TTC549 (cell line): Measurements from ENCODE around the gene JARID2.
"Not testable (repeated sequence)": the region's sequence is repeated elsewhere in the genome, so short reads cannot be mapped to it uniquely, and the experiment has no call there.

ENCODE experiments used
- FAIRE-seq: peaks from 2 replicates; lab custom pipeline; 2012; peaks lifted over from hg19 to GRCh38; lab: Jason Lieb, UNC

Gene JARID2

DNA sequence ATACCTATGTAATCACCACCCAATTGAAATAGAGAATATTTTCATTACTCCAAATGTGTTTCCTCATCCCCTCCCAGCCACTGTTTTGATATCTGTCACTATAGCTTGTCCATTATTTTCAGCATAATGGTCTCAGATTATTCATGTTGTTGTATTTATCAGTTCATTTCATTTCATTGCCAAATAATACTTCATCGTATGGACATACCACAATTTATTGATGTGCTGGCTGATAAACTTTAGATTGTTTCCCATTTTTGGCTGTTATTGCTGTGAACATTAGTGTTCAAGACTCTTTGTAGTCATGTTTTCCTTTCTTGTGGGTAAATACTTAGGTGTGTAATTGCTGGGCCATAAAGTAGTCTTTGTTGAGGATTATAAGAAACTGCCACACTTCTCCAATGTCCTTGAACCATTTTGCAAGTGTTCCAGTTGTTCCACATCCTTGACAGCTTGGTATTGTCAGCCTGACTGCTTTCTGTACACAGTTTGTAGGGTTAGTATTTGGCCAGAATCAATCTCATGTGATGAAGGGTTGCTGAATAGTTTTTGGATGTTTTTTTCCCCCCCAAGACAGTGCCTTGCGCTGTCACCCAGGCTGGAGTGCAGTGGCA is 44.3 kb downstream of the JARID2 start:
- no peak for FAIRE-seq

DNA sequence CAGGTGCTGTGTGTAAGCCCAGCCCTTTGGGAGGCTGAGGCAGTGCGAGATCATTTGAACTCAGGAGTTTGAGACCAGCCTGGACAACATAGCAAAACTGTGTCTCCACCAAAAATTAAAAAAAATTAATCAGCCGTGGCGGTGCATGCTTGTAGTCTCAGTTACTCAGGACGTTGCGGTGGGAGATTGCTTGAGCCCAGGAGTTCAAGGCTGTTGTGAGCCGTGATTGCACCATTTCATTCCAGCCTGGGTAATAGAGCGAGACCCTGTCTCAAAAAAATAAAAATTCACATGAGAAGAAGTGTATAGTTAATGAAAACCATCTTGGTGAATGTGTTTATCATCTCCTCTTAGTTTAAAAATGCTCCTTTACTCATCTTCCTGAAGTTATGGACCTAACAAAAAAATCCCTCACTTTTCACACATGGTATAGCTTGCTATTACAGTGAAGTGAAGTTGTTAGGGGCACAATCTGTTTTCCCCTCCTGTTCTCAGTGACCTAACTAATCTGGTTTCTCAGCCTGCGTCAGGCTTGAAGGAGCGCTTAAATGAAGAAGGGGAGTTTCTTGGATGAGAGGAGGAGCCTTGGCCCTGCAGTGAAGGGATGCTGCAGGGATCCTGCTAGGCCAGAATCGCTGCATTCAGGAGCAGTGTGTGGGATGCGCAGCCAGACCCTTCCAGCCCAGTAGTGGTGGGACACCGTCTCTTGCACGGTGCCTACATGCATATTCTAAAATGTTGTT is 45.3 kb downstream of the JARID2 start:
- no peak for FAIRE-seq

DNA sequence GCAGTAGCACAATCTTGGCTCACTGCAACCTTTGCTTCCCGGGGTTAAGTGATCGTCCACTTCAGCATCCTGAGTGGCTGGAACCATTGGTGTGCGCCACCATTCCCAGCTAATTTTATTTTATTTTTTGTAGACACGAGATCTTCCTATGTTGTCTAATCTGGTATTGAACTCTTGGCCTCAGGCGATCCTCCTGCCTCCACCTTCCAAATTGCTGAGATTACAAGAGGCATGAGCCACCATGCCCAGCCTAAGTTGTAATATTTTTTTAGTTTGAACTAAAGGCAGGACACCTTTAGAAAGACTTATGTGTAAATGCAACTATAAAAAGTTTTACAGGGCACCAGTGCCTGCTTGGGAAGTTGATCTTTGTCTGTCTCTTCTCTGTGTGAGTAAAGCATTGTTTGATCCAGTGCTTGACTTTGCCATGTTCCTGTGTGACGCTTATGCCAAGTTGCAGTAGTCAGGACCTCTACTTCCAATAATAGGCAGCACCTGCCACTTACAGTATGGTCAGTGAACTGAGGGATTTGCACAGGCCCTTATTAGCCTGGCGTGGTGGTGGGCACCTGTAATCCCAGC is 46.9 kb downstream of the JARID2 start:
- no peak for FAIRE-seq

DNA sequence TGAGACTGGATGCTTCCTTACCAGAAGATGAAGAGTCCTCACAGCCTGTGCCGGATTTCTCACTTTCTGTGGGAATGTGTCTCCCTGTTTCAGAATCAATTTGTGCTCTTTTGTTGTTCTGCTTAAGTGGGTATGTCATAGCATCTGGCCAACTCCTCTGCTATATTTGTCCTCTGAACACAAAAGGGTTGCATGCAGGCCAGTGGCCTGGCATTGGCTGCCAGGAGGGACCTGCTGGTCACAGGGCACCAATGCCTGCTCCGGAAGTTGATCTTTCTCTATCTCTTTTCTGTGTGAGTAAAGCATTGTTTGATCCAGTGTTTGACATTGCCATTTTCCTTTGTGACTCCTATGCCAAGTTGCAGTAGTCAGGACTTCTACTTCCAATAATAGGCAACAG is 47.8 kb downstream of the JARID2 start:
- no peak for FAIRE-seq

DNA sequence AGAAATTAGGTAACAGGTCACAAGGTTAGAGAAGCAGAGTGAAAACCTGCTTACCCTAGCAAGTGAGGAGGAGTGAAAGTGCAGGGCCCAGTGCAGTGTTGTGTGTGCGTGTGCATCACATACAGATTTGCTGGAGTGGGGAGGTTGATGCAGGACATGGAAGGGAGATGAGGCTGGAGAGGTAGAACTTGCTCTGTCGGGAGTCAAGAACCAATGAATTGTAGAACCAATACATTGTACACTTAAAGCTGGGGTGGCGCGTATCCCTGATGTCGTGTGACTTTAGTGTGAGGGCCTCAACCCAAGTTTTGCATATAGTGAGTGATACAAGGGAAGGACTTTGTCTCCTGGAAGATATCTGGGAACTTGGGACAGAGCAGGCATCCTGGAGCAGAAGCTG is 48.6 kb downstream of the JARID2 start:
- FAIRE-seq: no peak

DNA sequence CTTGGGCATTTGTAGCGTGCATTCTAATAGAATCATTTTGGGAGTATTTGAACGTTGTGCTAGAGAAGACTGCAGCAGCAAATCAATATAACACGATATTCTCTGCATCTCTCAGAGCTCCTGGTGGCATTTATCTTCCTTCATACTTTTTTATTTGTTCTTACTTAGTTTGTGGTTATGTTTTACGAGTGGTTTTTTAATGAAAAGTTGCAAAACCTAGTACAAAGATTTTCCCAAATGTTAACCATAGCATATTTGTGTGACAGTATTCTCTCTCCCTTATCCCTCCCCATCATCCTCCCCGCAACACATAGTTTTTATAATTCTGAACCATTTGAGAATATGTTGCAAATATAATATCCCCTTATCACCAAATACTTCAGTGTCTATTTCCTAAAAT is 50.4 kb downstream of the JARID2 start:
- no peak for FAIRE-seq

DNA sequence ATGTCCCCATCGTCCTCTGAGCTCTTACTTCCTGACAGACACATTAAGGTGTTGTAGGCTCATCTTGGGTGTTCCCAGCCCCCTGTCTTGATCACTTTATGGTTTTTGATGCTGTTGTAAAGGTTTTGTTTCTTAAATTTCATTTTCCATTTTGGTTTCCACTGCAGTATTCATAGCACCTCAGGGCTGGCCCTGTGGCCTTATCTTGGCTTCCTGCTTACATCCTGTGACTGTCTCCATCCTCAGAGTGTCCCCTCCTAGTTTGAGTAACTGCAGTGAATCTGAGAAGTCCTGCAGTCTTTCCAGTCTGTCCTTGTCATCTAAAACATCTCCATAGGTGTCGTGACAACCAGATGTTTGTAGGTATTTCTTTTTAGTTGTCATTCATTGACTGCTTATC is 50.9 kb downstream of the JARID2 start:
- no peak for FAIRE-seq

DNA sequence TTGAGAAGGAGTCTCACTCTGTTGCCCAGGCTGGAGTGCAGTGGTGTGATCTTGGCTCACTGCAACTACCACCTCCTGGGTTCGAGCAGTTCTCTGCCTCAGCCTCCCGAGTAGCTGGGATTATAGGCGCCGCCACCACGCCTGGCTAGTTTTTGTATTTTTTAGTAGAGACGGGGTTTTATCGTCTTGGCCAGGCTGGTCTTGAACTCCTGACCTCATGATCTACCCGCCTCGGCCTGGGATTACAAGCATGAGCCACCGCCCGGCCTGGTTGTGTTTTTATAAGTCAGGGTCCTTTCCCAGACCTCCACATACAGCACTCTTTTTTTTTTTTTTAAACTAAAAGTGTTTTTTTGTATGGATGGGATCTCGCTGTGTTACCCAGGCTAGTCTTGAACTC is 51.3 kb downstream of the JARID2 start:
- not testable (repeated sequence) for FAIRE-seq

DNA sequence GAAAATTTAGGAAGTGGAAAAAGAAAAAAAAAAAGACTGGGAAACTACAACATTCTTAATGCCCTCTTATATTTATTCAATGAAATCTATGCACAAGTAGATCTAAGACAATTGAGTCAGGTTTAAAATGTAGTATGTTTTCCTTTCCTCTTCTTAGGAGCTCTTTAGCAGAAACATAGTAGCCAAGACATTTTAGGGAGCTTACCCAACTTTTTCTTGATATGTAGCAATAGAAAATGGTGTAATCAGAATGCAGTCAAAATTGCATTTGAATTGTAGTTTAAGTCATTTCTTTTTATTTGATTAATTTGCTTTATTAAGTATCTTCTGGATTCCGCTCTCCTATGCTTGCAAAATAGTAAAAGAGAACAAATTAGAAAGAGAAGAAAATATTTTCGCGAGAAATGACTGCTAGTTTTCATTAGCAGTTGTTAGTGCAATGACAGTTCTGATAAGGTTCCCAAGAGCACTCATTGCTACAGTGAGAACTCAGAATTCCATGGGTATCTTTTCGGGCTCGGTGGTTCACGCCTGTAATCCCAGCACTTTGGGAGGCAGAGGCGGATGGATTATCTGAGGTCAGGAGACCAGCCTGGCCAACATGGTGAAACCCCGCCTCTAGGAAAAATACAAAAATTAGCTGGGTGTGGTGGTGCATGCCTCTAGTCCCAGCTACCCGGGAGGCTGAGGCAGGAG is 52.2 kb downstream of the JARID2 start:
- no peak for FAIRE-seq

DNA sequence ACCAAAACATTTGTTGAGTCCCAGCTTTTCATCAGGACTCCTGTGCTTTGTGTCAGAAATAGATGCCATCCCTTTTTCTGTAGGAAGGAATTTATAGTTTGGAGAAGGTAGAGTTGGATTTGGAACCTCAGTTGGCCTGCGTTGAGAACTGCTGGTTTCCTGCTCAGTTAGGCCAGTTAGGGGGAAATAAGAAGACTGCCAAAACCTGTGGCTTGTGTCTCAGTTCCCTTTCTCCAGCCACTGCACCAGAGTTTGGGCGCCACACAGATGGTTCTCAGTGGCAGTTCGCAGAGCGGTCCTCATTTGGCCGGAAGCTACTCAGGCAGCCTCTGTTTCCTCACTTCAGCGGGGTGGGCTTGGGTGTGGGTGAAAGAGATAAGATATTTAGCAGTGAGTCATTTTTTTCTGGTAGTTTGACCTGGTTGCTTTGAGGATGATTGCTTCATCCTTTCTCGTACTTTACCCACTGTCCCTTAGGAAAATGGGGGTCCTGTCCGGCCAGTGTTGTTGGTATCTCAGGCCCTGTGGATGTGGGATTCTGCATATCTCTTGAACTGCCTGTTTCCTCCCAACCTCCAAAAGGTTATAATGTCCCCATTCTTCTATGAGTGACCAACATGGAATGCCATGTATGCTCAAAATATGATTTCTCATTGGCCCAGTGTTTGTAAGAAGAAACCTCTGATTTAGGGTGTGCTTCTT is 53.7 kb downstream of the JARID2 start:
- no peak for FAIRE-seq

DNA sequence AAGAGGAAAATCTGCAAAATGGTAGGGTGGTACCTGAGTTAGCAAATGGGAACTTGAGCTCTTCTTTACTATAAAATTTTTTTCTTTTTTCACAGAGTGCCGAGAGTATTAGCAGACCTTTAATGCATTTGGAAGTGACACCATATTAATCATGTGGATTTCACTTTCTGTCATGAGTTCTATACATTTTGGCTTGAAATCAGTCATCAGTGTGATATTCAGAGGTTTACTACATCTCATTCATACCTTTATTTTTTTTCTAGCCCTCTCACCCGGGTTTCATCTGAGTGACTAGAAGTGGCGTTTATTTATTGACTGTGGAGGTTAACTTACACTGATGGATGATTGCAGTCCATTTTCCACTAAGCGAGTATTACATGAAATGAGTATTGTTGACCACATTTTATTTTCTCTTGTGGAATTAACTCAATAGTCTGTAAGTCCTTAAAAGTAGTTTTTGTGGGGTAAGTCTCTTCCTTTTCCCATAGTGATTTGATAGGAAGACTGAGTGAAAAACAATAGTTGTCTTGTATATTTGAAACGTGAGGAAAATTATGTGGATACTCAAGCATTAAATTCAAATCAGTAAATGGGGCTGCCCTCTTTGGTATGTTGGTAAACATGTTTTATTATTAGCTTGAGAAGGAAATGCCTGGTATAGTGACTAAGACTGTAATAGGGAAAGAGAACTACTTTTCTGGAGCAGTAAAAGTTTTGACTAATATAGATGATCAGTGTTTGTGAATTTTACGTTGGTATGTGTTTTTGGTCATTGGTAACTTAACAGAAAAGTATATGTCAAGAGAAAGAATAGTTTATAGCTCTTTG is 55.5 kb downstream of the JARID2 start:
- no peak for FAIRE-seq

DNA sequence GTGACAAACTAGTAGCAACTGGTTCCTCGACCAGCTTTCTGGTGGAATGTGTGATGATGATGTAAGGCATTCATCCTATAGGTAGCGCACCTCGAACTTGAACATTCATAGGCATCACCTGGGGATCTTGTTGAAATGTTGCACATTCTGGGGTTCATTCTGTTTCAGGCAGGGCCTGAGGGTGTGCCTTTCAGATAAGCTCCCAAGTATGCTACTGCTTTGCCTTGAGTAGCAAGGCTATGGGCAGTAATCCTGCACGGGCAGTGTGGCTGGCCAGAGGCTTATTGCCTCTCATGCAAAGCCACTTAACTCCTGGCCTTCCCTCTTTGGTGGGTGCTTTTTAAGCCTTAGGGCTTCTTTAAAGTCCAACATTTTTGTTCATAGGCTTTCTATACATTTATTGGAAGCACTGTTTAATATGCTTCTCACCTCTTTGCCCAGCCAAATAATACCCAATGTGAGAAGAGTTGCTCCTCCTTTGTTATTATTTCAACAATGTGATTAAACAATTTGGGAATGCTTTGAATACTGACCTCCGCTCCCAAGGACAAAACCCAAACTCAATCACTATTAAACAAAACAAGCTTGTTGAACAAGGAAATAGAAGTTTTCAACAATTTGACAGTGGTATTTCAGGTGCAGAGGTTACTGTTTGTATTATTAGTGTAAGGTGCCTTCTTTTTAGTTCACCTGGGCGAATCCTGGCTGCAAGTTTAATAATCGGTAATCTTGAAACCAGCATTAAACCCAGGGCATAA is 57.5 kb downstream of the JARID2 start:
- no peak for FAIRE-seq

DNA sequence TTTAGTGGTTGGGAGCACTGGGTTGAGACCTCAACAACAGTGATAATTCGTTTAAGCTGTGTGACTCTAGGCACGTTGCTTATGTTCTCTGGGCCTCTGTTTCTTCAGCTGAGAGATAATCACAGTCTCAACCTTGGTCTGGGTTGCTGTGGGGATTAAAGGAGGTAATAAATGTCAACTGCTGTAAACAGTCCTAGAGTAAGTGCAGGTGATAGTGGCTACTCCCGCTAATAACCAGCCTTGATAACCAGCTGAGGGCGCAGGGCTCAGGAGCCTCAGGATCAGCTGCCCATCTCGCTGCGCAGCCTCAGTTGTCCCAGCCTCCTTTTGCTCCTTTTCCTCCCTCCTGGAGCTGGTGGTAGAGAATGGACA is 58.0 kb downstream of the JARID2 start:
- FAIRE-seq: no peak

DNA sequence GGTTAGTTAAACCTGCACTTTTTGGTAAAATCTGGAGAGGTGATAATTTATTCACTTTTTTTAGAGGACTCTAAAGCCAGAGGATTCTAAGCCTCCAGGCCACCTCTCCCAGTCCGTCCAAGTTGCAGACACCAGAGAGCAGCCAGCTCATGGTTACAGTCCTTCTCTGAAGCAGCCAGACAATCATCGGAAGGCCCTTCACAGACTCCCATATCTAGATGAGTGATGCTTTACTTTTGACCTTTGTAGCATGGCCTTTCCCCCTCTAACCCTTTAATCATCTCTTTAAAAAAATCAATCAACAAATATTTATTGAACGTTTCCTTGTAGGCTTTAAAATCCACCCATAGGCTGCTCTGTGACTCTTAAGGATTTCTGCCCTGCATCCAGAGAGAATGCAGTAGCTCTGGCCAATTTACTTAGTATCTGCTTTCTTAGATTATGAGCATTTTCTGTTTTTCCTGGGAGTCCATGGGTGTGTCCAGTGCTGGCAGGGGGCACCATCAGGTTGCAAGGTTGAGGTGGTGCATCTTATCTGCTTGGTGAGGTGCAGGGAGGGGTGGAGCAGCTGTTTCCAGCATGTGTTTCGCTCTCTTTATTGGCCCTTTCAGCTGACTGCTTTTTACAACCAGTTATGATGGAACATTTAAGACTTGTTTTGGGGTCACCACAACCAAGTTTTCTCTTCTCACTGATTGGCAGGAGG is 58.6 kb downstream of the JARID2 start:
- no peak for FAIRE-seq

DNA sequence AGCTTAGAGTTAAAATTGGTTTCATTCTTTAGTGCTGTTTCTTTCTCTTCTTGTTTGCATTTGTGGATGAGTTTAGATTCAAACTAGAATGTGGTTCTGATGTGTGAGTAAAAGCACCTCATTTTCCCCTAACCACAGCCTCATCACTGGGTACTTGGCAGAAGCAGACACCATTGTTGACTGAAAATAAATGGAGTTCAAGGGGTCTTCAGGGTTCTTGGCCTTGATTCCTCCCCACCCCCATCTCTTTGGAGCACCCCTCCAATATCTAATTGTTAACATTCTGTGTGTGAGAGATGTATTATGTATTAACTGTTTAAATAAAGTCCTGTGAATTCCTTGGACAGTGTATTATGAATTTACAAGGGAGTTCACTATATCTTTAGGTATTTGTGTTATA is 59.6 kb downstream of the JARID2 start:
- no peak for FAIRE-seq

DNA sequence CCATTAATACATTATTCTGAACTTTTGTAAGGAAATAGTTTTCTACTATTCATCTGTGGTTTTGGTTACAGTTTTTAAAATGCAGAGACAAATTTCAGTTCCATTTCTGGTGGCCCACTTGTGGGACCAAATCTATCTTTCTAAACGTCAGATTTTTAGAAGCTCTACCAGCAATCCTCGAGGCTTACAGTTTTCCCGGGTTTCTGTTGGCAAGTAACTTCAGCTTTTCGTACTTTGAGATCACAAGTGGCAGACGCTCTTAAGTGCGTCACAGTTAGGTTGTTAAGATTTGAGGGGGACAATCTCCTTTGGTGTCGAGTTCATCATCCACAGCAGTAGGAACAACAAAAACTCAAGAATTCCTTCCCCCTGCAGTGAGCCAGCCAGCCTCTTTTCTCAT is 60.0 kb downstream of the JARID2 start:
- FAIRE-seq: no peak

DNA sequence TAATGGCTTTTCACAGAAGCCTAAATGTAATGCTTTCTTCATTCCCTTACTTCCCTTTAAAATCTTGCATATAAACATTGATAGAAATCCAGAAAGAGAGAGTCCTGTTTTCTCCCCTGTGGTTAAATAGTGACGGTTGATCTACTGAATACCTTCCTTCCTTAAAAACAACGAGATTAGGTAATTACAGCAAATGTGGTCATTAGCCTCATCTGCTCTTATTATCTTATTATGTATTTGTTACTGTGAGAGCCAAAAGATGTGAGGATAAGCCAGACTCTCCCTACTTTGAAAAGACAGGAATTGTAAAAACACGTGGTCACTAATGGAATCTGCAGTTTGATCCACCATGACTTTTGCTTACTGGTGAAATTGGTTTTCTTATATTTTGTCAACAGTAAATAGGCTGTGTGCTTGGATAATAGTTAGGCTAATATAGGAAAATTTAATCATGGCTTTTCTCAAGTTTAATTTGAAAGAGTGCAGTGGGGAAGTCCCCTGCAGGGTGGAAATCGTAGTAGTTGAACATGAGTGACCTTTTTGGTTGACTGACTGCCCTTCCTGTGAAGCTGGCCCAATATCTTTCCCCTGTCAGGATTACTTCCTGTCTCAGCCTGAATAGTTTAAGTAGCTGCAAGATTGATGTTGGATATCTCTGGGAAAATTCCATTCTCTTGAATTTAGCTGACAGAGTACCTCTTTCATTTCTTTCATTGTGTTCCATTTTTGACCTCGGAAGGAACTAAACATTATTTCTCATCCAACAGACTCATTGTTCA is 62.8 kb downstream of the JARID2 start:
- FAIRE-seq: no peak

DNA sequence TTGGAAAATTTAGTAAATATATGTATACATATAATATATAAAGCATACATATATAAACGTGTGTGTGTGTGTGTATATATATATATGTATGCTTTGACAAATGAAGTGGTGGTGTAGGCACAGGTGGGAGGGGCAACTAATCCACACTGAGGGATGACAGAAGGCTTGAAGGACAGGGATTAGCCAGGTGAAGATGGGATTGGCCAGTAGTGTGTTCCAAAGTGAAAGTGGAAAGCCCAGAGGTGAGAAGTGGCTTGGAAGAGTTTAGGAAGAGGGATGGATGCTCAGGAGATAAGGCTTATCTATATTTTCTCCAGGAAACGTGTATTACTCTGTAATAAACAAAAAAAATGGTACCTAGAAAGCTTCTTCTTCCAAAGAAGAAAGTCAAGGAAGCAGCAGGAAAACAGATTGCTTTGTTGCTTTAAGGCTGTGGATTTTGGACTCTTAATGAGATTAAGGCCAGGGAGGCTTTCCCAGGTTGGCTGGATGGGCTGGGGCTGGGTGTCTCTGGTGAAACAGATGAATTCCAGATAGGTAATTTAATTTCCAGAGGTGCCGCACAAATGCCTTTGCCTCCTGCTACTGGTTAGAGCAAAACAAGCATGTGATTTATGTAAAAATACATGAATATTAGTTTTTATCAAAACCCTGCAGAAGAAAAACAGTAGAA is 63.9 kb downstream of the JARID2 start:
- no peak for FAIRE-seq

DNA sequence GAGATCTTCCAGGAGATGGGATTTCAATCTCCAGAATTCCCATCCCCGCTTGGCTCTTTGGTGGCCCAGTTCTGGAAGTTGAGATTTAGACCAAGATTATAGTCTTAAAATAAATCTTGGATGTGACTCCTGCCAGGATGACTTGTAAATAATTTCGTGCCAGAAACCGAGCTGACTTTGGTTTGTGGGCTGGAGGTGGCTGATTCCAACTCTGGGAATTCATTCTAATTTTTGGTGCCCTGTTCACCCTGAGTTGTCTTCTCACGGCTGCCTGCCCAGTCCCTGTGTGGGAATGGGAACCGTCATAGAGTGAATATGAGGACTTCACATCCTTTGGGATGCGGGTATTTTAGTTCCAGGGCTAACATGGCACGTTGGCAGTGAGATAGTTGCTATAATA is 64.8 kb downstream of the JARID2 start:
- no peak for FAIRE-seq
